Testis (tissue), 2 donors: Measurements from ENCODE around the gene SDHA.
"Not testable (repeated sequence)": the region's sequence is repeated elsewhere in the genome, so short reads cannot be mapped to it uniquely, and the experiment has no call there.

Source experiments
- CTCF ChIP-seq, 3 experiments: fragments of 450-650 bp in 2 of 3; fragments of 200-600 bp in 1 of 3; sonication (generic) in 1 of 3; IDR thresholded peaks; one replicate each; pipeline ENCODE4 v1.5.1; 2016 to 2019; ENCODE audit warnings: antibody characterized with exemption in 3 of 3, mild to moderate bottlenecking in 2 of 3, moderate library complexity in 1 of 3
- POLR2A ChIP-seq: fragments of 450-650 bp; IDR thresholded peaks from one replicate; pipeline ENCODE4 v1.6.1; 2017; ENCODE audit warnings: antibody characterized with exemption, mild to moderate bottlenecking, moderate library complexity

- TF ChIP-seq POLR2A; CTCF (IDR thresholded peaks at IDR 0.05): not testable (repeated sequence)
Observed at GRCh38 chr5:290200-290599, 72.1 kb downstream of the SDHA start.
